OCI-LY7 (cell line): Measurements from ENCODE around the gene PSMB4. TPM values are rescaled to one million over a fixed set of nuclear protein-coding genes. Genes with fewer than 3 reads are reported as not detected.

Experiments
- BruUV-seq: library from RNA; stranded (reverse); fragments of 400-500 nt; replicated peaks from 2 replicates; lab custom pipeline; 2021; lab: Mats Ljungman, UMichigan
- CTCF ChIA-PET: fragments of 300-600 bp; sonication (Branson Sonifier 250); formaldehyde crosslinking; loops from one replicate; lab custom pipeline; 2022; ENCODE audit warnings: antibody characterized with exemption; ENCODE audit not compliant: unreplicated experiment; lab: Charles Lee
- POLR2A ChIA-PET: fragments of 300-600 bp; sonication (Branson Sonifier 250); formaldehyde crosslinking; loops from one replicate; lab custom pipeline; 2022; ENCODE audit warnings: antibody characterized with exemption; lab: Charles Lee
- DNase-seq: peaks from one replicate; pipeline ENCODE4 v3.0.0-alpha.2; 2015; ENCODE audit warnings: low spot score
- H2AFZ ChIP-seq: fragments of 200-600 bp; sonication (generic), shearing (Covaris generic); 2 replicates; pipeline ENCODE4 v1.6.1; 2014; ENCODE audit warnings: mild to moderate bottlenecking, antibody characterized with exemption, low read length, moderate library complexity
- H3K27ac ChIP-seq: fragments of 200-600 bp; sonication (generic); 2 replicates; pipeline ENCODE4 v1.5.1; 2014; ENCODE audit warnings: mixed run types, low read depth, mild to moderate bottlenecking, moderate library complexity, low read length, inconsistent platforms; ENCODE audit not compliant: poor library complexity, severe bottlenecking
- H3K36me3 ChIP-seq: fragments of 200-600 bp; sonication (generic); 2 replicates; pipeline ENCODE4 v1.6.1; 2014; ENCODE audit warnings: mild to moderate bottlenecking, antibody characterized with exemption, low read length, moderate library complexity, mixed read lengths; ENCODE audit not compliant: insufficient read depth
- H3K4me1 ChIP-seq: fragments of 200-600 bp; sonication (generic); 2 replicates; pipeline ENCODE4 v1.5.1; 2014; ENCODE audit warnings: mild to moderate bottlenecking, low read length; ENCODE audit not compliant: insufficient read depth, poor library complexity, severe bottlenecking
- H3K4me2 ChIP-seq: fragments of 200-600 bp; sonication (generic); 2 replicates; pipeline ENCODE4 v1.6.1; 2014; ENCODE audit warnings: mild to moderate bottlenecking, low read length
- H3K4me3 ChIP-seq: fragments of 200-600 bp; sonication (generic); 2 replicates; pipeline ENCODE4 v1.5.1; 2014; ENCODE audit warnings: mild to moderate bottlenecking, low read depth, low read length; ENCODE audit not compliant: poor library complexity, severe bottlenecking
- H3K79me2 ChIP-seq: fragments of 200-600 bp; sonication (generic); 2 replicates; pipeline ENCODE4 v1.6.1; 2016; ENCODE audit warnings: low read depth, mild to moderate bottlenecking, low read length, moderate library complexity, mixed read lengths; ENCODE audit not compliant: insufficient read depth
- H3K9me2 ChIP-seq: fragments of 200-600 bp; sonication (generic); 2 replicates; pipeline ENCODE4 v1.6.1; 2016; ENCODE audit warnings: mild to moderate bottlenecking, low read length, mixed read lengths; ENCODE audit not compliant: insufficient read depth
- H3K9me3 ChIP-seq: fragments of 200-600 bp; sonication (generic); 2 replicates; pipeline ENCODE4 v1.6.1; 2014; ENCODE audit warnings: mild to moderate bottlenecking, mixed run types, low read length, mixed read lengths
- H4K20me1 ChIP-seq: fragments of 200-600 bp; sonication (generic); 2 replicates; pipeline ENCODE4 v1.6.1; 2014; ENCODE audit warnings: mild to moderate bottlenecking, antibody characterized with exemption, low read length, moderate library complexity, mixed read lengths; ENCODE audit not compliant: insufficient read depth
- EZH2phosphoT487 ChIP-seq: fragments of 200-600 bp; sonication (generic); IDR thresholded peaks from 2 replicates; pipeline ENCODE4 v1.6.1; 2018; ENCODE audit warnings: low read depth, borderline replicate concordance, mild to moderate bottlenecking, mixed run types, antibody characterized with exemption, low read length, moderate library complexity, mixed read lengths
- intact Hi-C: fragments of 100-400 bp; cut with micrococcal nuclease; formaldehyde crosslinking; loops from one replicate; pipeline ENCODE4 v1.10.0; 2022; ENCODE audit not compliant: unreplicated experiment
- total RNA-seq, 2 experiments: library from RNA; depleted of rRNA in 1 of 2; stranded (reverse); fragments of >200 nt in 1 of 2; shearing (Covaris generic) in 1 of 2; gene quantifications; 2 replicates each; pipeline ENCODE4 v1.2.3, GENCODE V29; 2014 to 2022
- TF ChIP-seq, protein P1 (sequence below): fragments of 200-600 bp; sonication (generic); conservative IDR thresholded peaks from 2 replicates; pipeline ENCODE4 v1.5.1; 2014; ENCODE audit warnings: mild to moderate bottlenecking, antibody characterized with exemption, low read length, moderate library complexity, mixed read lengths

Gene PSMB4
- total RNA-seq, 2 experiments from 2014 or later, result 242 to 301 TPM

- Histone ChIP-seq H2AFZ (no peak overlapping the region), H3K36me3 (no peaks in the 10 kb centered on the region), H3K4me1 (peaks cover 10% of the 10 kb centered on the region), H3K79me2 (no peaks in the 10 kb centered on the region), H3K9me3 (peaks cover 17% of the 10 kb centered on the region), H3K4me3 (no peak overlapping the region), H3K27ac (no peak overlapping the region), H3K9me2 (no peaks in the 10 kb centered on the region), H3K4me2 (no peak overlapping the region), H4K20me1 (no peaks in the 10 kb centered on the region)
- intact Hi-C loops, result no loop called here
- CTCF ChIA-PET, result no interaction called here
- DNase-seq, result no peak
- TF ChIP-seq, protein P1, sequence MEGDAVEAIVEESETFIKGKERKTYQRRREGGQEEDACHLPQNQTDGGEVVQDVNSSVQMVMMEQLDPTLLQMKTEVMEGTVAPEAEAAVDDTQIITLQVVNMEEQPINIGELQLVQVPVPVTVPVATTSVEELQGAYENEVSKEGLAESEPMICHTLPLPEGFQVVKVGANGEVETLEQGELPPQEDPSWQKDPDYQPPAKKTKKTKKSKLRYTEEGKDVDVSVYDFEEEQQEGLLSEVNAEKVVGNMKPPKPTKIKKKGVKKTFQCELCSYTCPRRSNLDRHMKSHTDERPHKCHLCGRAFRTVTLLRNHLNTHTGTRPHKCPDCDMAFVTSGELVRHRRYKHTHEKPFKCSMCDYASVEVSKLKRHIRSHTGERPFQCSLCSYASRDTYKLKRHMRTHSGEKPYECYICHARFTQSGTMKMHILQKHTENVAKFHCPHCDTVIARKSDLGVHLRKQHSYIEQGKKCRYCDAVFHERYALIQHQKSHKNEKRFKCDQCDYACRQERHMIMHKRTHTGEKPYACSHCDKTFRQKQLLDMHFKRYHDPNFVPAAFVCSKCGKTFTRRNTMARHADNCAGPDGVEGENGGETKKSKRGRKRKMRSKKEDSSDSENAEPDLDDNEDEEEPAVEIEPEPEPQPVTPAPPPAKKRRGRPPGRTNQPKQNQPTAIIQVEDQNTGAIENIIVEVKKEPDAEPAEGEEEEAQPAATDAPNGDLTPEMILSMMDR, result no peak
- TF ChIP-seq EZH2phosphoT487, result no peak
- POLR2A ChIA-PET, result interaction anchor here (0.6 to 0.8 kb wide), 4 partner anchors 22 to 898 kb away, joined by 3 to 9 read pairs (median 3); partner anchors contain the start of gene PSMD4
- no TSS peak for BruUV-seq
Observed at GRCh38 chr1:151352021-151352718, 47.2 kb upstream of the PSMB4 start.

- TF ChIP-seq, protein P1, result no peak
- no peak for TF ChIP-seq EZH2phosphoT487
- H3K4me1 ChIP-seq, result no peaks in the 10 kb centered on the region
- H2AFZ ChIP-seq, result peak overlapping the region; percentile 41; the same call in 1 of the 2 replicates
- H3K9me2 ChIP-seq, result no peaks in the 10 kb centered on the region
- CTCF ChIA-PET, result no interaction called here
- no peak overlapping the region for H3K4me2 ChIP-seq
- DNase-seq, result no peak
- POLR2A ChIA-PET, result interaction anchor here (1.4 kb wide), 1 partner anchor 15 kb away, joined by 5 read pairs; the partner anchor contains the start of gene SELENBP1
- no peaks in the 10 kb centered on the region for H4K20me1 ChIP-seq
- intact Hi-C loops, result no loop called here
- no peak overlapping the region for H3K4me3 ChIP-seq
- no peaks in the 10 kb centered on the region for H3K79me2 ChIP-seq
- no peak overlapping the region for H3K27ac ChIP-seq
- H3K36me3 ChIP-seq, result no peaks in the 10 kb centered on the region
- no TSS peak for BruUV-seq
- peaks cover 10% of the 10 kb centered on the region for H3K9me3 ChIP-seq
Observed at GRCh38 chr1:151356696-151357095, 42.7 kb upstream of the PSMB4 start.

DNA sequence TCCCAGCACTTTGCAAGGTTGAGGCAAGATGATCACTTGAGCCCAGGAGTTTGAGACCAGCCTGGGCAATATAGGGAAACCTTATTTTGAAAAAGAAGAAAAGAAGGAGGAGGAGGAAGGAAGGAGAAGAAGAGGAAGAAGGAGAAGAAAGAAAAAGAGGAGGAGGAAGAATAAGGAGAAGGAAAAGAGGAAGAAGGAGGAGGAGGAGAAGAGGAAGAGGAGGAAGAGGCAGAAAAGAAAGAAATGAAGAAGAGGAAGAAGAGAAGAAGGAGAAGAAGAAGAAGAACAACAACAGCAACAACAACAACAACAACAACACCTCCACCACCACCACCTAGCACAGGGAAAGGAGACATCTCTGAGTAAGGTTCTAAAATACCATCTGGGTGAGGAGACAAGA, 37.5 kb upstream of the PSMB4 start:
- no peaks in the 10 kb centered on the region for H3K79me2 ChIP-seq
- BruUV-seq, result no TSS peak
- H3K27ac ChIP-seq, result no peak overlapping the region
- no peak overlapping the region for H2AFZ ChIP-seq
- H3K9me2 ChIP-seq, result no peaks in the 10 kb centered on the region
- no peak for TF ChIP-seq EZH2phosphoT487
- TF ChIP-seq, protein P1, result no peak
- peaks cover 15% of the 10 kb centered on the region for H3K9me3 ChIP-seq
- H3K4me3 ChIP-seq, result no peak overlapping the region
- ChIA-PET POLR2A (no interaction called here), CTCF (no interaction called here)
- no peaks in the 10 kb centered on the region for H4K20me1 ChIP-seq
- intact Hi-C loops, result no loop called here
- H3K4me1 ChIP-seq, result no peaks in the 10 kb centered on the region
- no peak for DNase-seq
- no peaks in the 10 kb centered on the region for H3K36me3 ChIP-seq
- H3K4me2 ChIP-seq, result no peak overlapping the region
